Dermis lymphatic vessel endothelial cell (primary cell): ENCODE results near the gene ZNF224. TPM values are rescaled to one million over a fixed set of nuclear protein-coding genes. Genes with fewer than 3 reads are reported as not detected.

Experiments used
- total RNA-seq: library from RNA; depleted of rRNA; stranded (reverse); fragments of >200 nt; gene quantifications from 2 replicates; pipeline ENCODE4 v1.2.1, GENCODE V29; 2014

The ZNF224 gene
- 28.3 and 38.9 TPM in 2 replicates for total RNA-seq

DNA sequence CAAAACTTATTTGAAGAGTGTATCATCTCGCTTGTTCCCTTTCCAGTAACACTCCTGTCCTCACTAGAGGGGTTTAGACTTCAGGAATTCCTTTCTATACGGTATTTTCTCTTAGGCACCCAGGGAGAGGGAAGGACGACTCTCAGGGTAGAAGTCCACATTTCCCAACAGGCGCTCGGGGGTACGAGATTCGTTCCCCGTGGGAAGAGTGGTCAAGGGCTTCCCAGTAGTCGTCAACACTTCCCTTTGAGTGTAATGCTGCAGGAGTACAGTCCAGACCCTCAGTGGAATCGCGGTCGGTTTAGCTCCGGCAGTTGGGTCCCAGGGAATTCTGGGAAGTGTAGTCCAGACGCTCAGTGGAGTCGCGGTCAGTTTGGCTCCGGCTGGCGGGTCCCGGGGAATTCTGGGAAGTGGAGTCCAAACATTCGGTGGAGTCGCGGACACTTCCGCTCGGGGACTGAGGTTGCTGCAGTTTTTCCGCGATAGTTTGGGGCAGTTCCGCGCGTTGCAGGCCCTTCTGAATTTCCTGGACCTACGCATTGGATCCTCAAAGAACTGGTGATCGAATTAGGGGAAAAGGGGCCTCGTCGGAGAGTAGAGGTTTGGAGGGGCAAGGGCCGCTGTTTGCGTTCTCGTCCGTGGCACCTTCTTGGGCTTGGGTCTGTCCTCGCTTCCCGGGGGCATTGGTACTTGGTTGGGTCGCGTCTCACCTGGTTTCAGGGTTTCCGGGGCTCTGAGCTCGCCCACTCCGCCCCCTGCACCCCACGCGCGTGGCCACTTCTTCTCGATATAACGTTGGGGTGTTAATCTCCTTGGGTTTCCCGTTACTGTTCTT, at the start of gene ZNF224:
TSS of gene ZNF224 (plus strand) at position 431 of the 835 bp plus-strand sequence. CDS start 3,513 bp downstream, outside the sequence.

DNA sequence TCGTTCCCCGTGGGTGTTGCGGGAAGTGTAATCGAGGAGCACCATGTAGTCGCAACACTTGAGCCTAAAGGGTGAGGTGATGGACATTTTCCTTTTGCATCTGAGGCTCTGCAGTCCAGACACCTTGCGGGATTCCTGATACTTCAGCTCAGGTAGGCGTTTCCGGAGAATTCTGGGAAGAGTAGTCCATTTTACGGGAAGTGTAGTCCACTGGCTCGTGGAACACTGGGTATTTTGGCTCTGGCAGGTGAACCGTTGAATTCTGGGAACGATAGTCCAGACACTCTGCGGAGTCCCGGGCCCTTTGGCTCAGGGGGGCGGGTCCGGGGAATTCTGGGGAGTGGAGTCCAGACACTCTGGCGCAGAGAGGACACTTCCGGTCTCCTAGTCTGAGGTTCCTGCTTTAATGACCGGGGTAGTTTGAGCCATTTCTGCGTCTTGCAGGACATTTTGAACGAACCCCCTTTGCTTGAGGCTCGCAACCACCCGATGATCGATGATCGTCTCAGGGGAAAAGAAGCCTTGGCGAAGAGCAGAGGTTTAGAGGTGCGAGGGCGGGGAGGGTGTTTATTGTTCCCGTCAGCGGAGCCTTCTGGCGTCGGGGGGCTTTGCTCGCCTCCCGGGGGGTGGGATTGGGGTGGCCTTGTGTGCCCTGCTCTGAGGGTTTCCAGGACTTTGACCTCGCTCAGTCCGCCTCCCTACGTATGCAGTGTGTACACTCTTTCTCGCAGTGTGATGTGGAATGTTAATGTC, 42.3 kb upstream of the ZNF224 start, which contains the start of gene ZNF223:
TSS of gene ZNF223 (plus strand) at position 387 of the 753 bp plus-strand sequence. CDS start 3,141 bp downstream, outside the sequence.

DNA sequence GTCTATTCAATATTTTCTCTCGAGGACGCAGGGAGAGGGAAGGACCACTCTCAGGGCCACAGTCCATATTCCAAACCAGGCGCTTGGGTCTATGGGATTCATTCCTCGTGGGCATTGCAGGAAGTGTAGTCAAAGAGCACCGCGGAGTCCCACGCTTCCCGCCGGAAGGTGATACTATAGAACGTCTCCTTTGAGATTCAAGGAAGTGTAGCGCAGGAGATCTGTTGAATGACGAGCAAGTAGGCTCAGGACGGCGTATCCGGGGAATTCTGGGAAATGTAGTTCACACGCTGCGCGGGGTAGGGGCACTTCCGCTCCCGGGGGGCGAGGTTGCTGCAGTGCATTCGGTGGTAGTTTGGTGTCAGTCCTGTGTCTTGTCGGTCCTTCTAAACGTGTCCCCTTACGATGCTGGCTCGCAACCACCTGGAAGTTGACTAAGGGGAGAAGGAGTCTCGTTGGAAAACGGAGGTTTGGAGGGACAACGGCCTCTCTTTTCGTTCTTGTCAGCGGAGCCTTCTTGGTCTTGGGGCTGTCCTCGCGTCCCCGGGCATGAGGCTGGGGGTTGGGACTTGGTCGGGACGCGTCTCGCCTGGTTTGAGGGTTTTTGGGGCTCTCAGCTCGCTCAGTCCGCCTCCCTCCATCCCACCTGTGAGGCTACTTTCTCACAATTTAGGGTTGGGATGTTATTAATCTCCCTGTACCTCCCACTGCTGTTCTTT, 22.2 kb upstream of the ZNF224 start, which contains the start of gene ZNF284:
TSS of gene ZNF284 (plus strand) at position 336 of the 719 bp plus-strand sequence. CDS start 4,231 bp downstream, outside the sequence.

DNA sequence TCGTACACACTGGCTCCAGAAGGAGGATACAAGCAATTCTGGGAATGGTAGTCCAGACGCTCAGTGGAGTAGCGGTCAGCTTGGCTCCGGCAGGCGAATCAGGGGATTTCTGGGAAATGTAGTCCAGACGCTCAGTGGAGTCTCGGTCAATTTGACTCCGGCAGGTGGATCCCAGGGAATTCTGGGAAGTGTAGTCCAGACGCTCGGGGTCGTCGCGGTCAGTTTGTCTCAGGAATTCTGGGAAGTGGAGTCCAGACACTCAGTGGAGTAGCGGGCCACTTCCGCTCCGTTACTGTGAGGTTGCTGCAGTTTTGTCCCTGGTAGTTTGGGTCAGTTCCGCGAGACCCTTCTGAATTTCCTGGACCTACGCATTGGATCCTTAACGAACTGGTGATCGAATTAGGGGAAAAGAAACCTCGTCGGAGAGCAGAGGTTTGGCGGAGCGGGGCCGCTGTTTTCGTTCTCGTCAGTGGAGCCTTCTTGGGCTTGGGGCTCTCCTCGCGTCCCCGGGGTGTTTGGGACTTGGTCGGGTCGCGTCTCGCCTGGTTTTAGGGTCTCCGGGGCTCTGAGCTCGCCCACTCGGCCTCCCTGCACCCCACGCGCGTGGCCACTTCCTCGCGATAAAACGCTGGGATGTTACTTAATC, 19.1 kb downstream of the ZNF224 start, which contains the start of gene ZNF225:
TSS of gene ZNF225 (plus strand) at position 262 of the 646 bp plus-strand sequence. CDS start 2,429 bp downstream, outside the sequence.

DNA sequence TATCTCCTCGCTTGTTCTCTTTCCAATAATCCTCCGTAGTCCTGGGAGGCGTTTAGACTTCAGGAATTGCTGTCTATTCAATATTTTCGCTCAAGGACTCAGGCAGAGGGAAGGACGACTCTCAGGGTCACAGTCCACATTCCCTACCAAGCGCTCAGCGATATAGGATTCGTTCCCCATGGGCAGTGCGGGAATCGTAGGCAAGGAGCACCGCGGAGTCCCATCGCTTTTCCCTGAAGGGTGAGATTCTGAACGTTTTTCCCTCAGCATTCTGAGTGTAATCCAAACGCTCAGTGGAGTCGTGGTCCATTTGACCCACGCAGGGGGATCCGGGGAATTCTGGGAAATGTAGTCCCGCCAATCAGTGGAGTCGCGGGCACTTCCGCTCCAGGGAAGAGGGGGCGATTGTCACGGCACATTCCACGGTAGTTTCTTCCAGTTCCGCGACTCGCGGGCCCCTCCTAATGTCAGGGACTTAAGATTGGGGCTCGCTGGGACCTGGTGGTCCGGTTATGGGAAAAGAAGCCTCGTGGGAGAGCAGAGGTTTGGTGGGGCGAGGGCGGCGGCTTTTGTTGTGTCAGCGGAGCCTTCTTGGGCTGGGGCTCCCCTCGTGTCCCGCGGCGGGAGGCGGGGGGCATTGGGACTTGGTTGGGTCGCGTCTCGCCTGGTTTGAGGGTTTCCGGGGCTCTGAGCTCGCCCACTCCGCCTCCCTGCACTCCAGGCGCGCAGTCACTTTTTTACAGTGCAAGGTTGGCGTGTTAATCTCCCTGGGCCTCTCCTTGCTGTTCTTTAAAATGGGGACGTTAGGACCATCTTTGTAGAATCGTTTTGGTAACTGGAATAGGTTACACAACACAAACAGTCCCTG, 47.3 kb downstream of the ZNF224 start, which contains the start of gene ZNF234:
TSS of gene ZNF234 (plus strand) at position 364 of the 868 bp plus-strand sequence. CDS start 3,079 bp downstream, outside the sequence.

Other genes with a start within 250 kb of the ZNF224 start
- gene ZNF404, start 210.4 kb upstream of the ZNF224 start, total RNA-seq: 0.54 and 0.77 TPM in 2 replicates
- 16.3 and 21.6 TPM in 2 replicates for gene ZNF45, start 159.1 kb upstream of the ZNF224 start, total RNA-seq
- gene ZNF221, start 143.1 kb upstream of the ZNF224 start, total RNA-seq: 3.9 and 6.3 TPM in 2 replicates
- 7.8 and 9.9 TPM in 2 replicates for gene ZNF155, start 110.2 kb upstream of the ZNF224 start, total RNA-seq
- gene ZNF230, start 91.4 kb upstream of the ZNF224 start, total RNA-seq: 3.0 and 4.2 TPM in 2 replicates
- 5.7 and 7.8 TPM in 2 replicates for gene ZNF222, start 69.0 kb upstream of the ZNF224 start, total RNA-seq
- gene ZNF223, start 42.3 kb upstream of the ZNF224 start, total RNA-seq: 6.0 and 7.3 TPM in 2 replicates
- gene ZNF284, start 22.2 kb upstream of the ZNF224 start, total RNA-seq: 2.9 and 3.1 TPM in 2 replicates
- 5.9 and 7.8 TPM in 2 replicates for gene ZNF225, start 19.0 kb downstream of the ZNF224 start, total RNA-seq
- gene ZNF234, start 47.2 kb downstream of the ZNF224 start, total RNA-seq: 8.0 and 12.5 TPM in 2 replicates
- 14.1 and 15.7 TPM in 2 replicates for gene ZNF226, start 70.7 kb downstream of the ZNF224 start, total RNA-seq
- 16.9 and 24.7 TPM in 2 replicates for gene ZNF227, start 118.2 kb downstream of the ZNF224 start, total RNA-seq
- gene ZNF233, start 165.5 kb downstream of the ZNF224 start, total RNA-seq: 0.95 and 2.0 TPM in 2 replicates
- 6.7 and 8.2 TPM in 2 replicates for gene ZNF235, start 210.7 kb downstream of the ZNF224 start, total RNA-seq